HL-60 (cell line): ENCODE results near the gene INTS11.

Experiments used
- CTCF ChIP-seq: IDR thresholded peaks from one replicate; pipeline ENCODE4 v1.5.1; 2011; ENCODE audit warnings: low read length, control low read depth, inconsistent platforms; ENCODE audit not compliant: insufficient read depth
- GABPA ChIP-seq: IDR thresholded peaks from 2 replicates; pipeline ENCODE4 v1.6.1; 2012; ENCODE audit warnings: low read depth
- POLR2AphosphoS5 ChIP-seq: IDR thresholded peaks from 2 replicates; pipeline ENCODE4 v1.6.1; 2012; ENCODE audit warnings: low read depth

- TF ChIP-seq POLR2AphosphoS5 (no peak), CTCF (no peak), GABPA (no peak)
Measured at GRCh38 chr1:1285611-1286311, 38.7 kb downstream of the INTS11 start.
